ENCODE results near the gene TNS4.

DNA sequence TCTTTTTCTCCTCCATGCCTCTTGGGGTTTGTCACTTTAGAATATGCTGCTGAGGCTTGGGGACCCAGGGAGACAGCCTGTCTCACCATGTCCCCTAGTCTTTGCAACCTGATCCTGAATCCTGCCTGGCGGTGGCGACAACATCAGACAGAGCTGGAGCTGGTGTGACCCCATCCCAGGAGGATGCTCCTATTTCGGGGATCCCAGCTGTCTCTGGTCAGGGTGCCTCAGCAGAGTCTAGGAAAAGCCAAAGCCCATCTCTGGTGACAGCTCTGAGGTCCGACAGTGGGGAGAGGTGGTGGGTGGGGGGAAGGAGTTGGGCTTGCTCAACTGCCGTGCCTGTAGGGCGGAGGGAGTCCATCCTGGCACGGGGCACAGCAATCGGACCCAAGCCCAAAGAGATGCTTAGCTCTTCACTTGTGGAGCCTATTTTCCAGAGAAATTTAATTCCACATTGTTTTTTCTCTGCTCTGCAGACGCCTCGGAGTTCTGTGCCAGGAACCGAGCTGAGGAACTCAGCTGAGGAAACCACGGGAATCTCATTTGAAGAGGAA is 10.3 kb upstream of the TNS4 start:
- TF ChIP-seq, protein P1, sequence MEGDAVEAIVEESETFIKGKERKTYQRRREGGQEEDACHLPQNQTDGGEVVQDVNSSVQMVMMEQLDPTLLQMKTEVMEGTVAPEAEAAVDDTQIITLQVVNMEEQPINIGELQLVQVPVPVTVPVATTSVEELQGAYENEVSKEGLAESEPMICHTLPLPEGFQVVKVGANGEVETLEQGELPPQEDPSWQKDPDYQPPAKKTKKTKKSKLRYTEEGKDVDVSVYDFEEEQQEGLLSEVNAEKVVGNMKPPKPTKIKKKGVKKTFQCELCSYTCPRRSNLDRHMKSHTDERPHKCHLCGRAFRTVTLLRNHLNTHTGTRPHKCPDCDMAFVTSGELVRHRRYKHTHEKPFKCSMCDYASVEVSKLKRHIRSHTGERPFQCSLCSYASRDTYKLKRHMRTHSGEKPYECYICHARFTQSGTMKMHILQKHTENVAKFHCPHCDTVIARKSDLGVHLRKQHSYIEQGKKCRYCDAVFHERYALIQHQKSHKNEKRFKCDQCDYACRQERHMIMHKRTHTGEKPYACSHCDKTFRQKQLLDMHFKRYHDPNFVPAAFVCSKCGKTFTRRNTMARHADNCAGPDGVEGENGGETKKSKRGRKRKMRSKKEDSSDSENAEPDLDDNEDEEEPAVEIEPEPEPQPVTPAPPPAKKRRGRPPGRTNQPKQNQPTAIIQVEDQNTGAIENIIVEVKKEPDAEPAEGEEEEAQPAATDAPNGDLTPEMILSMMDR (IDR thresholded peaks at IDR 0.05; ENCODE audit: low read length) = no peak
- TF ChIP-seq EZH2 (optimal IDR thresholded peaks at IDR 0.05; ENCODE audit: low read depth, low read length) (no peak), EZH2phosphoT487 (IDR thresholded peaks at IDR 0.05; ENCODE audit: low read length) (no peak)
